Measurements from ENCODE around the gene IL5RA.

Gene IL5RA

DNA sequence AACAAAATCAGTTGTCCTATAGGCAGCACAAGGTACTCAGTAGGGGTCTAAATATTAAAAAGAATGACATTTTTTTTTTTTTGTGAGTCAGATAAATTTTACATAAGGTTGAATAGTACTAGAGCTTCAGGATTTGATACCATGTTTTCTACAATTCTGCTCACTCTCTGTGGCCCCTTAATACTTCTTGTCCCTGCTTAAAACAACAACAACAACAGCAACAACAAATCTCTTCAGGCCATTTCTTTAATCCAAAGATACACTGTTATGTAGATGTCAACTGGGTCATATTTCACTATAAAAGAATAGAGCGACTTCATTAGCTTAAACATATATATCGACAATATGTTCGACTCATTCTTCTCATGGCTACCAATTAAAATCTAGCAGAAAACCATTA lies 3.0 kb downstream of the IL5RA start:
- no peak for DNase-seq

GRCh38 chr3:3105815-3106214 lies 4.4 kb downstream of the IL5RA start:
- DNase-seq = no peak

DNA sequence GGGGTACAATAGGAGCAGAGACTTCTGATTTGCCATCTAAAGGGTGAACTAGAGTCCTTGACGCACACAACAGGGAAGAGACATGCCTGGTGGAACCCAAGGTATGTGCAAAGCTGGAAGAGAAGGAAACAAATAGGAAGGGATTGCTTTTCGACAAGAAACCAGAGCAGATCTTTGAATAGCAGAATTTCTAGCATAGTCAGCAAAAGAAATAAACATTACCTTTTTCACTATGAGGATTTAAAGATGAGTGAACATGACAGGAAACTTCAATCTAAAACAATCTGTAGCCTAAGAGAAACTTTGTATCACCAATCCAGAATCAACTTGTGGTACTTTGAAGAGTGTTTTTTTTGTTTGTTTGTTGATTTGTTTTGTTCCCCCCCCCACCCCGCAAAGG lies 4.9 kb downstream of the IL5RA start:
- DNase-seq = no peak

- no peak for DNase-seq
Measured at GRCh38 chr3:3102751-3103150, 7.4 kb downstream of the IL5RA start.

GRCh38 chr3:3101660-3102458 lies 8.3 kb downstream of the IL5RA start:
- no peak for DNase-seq

- no peak for DNase-seq
Measured at GRCh38 chr3:3097958-3098357, 12.2 kb downstream of the IL5RA start.

DNA sequence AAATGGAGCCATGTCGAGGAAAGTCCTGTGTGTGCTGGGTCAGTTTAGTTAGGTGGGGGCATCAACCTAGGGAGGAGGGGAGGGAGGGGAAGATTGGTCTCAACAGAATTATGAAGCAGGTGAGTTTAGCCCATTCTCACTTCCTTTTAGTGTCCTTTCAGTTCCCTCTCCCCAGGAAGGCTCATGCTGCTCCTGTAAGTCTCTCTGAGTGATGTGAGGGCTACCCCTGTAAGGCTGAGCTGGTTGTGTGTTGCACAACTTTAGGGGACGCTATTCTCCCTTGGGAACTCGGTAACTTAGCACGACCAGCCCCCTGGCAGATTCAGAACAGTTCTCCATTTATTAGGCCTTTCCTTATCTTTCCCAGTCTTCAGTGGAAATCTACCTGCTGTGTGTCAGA lies 21.2 kb downstream of the IL5RA start:
- DNase-seq = no peak

GRCh38 chr3:3087716-3088465 lies 22.3 kb downstream of the IL5RA start:
- no peak for DNase-seq

DNA sequence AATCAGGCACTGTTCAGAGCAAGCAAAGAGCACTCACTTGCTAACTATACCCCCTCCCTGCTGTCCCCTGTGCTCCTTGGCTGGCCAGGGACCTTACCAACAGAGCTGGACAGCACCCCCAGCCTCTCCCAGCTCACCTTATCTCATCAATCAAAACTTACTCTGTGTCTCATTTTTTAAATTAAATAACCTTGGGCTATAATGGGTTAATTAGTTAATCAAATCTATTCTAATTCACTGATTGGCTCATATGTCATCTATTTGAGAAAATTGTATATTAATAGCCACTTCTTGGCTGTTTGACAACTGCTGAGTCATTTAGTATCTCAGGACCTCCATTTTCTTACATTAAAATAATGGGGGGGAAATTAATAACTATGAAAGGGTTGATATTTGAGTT lies 22.9 kb downstream of the IL5RA start:
- DNase-seq = no peak

- no peak for DNase-seq
Measured at GRCh38 chr3:3086239-3086638, 23.9 kb downstream of the IL5RA start.

GRCh38 chr3:3085782-3086181 lies 24.4 kb downstream of the IL5RA start:
- no peak for DNase-seq

GRCh38 chr3:3084890-3085289 lies 25.3 kb downstream of the IL5RA start:
- no peak for DNase-seq

DNA sequence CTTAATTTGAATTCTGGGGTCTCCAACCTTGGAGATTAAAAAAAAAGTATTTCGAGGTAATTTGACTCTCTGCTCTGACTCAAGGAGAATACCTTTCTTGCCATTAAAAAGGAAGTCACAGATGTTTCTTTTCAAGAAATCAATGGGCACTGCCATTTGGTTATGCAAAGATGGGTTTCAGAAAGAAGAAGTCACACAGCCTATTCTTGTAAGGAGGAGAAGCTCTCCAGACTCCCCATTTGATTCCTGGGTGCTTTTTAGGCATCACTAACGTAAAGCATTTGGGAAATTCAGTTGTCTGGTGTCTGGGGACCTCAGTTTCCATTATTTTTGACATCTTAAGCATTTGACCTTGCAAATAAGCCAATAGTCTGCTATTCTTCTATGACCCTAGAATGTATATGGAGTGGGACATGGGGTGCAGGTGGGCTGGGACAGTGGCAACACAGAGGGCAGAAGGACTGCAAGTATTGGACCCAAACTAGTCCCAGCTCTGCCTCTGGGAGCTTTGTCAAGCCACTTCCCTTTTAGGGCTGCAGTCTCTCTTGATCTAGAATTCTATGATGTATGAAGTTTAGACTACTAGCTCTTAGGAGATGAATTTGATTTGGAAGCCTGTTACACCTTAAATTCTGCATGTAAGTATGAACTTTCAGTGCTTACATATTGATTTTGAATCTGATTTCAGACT lies 27.8 kb downstream of the IL5RA start:
- no peak for DNase-seq

- DNase-seq = no peak
Measured at GRCh38 chr3:3081381-3082233, 28.6 kb downstream of the IL5RA start.

DNA sequence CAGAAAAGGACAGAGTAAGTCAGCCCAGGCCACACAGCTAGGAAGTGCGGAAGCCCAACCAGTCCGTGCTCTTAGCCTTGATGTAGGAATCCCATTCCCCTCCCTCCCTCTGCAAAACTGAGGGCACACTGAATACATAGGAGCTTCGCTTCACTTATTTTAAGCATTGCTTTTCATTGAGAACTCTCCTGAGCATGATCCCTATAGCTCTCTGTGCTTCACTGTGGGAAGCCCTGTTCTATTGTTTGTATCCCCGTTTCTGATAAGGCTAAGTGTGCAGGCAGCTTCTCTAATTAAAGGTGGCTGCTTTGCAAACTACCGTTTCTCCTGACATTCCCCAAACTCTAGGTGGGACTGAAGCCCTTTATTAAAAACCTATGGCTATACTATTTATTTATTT lies 29.9 kb downstream of the IL5RA start:
- no peak for DNase-seq

- no peak for DNase-seq
Measured at GRCh38 chr3:3074551-3075257, 35.5 kb downstream of the IL5RA start.

- no peak for DNase-seq
Measured at GRCh38 chr3:3071136-3071535, 39.0 kb downstream of the IL5RA start.

DNA sequence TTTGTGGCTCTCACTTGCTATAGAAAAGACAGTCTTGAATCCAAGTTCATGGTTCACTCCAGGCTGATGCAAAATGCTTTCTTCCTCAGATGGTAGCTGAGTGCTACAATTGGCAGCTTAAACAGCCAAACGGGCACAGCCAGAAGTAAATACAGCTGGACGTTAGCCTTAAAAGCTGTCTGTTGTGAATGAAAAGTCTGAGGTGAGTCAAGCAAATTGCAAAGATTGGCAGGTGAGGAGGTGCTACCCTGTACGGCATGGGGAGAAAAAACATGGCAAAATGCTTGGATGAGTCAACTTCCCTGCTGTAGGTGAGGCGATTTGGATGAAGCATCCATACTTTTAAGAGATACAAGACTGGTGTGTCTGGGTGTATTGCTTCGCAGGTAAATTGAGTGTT lies 40.5 kb downstream of the IL5RA start:
- DNase-seq = no peak

DNA sequence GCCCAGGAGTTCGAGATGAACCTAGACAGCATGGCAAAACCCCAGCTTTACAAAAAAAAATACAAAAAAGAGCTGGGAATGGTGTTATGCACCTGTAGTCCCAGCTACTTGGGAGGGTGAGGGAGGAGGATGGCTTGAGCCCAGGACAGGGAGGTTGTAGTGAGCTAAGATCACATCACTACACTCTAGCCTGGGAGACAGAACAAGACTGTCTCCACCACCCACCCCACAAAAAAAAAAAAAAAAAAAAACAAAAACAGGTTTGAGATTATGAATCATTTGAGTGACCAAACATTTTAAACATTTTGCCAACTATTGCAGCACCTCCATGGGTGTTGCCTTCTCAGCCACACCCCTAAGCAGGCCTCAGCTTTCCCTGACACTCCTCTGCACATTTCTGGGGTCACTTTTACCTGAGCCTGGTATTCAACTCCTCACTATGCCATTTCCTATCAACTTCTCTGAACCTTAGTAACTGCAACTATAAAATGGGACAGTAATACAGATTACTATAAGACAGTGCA lies 41.8 kb downstream of the IL5RA start:
- DNase-seq = no peak

DNA sequence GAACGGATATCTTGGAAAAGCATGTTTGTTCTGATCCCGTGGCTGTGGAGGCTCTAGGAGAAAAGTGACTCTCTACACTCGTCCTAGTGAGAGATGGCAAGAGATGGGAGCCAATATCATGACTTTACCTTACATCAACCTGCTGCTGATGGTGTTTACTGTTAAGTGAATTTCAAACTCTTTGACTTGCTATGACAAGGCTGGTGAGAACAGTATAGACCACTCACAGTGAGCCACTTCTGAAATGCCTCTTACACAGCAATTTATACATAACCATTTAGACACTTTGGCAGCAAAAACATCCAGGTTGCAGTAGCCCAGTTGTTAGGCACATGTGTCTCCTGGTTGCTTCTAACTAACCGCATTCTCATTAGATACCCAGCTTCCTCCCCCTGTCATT lies 43.3 kb downstream of the IL5RA start:
- no peak for DNase-seq

DNA sequence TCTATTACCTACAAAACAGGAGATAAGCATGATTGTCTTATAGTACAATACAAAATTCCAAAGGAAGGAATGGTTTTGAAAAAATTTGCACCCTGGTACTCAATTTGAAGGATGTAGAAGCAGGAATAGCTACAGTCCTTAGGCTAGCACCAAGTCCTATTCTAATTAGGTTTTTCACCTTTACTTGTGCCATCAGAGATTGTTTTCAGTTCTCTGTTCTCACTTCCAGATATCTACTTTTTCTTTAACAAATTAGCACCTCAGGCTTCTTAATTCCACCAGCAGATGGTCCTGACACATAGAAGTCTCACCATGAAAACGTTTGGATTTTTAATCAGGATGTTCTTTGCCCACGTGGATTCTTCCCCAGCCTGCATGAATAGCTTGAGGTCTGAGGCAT lies 43.8 kb downstream of the IL5RA start:
- DNase-seq = no peak

DNA sequence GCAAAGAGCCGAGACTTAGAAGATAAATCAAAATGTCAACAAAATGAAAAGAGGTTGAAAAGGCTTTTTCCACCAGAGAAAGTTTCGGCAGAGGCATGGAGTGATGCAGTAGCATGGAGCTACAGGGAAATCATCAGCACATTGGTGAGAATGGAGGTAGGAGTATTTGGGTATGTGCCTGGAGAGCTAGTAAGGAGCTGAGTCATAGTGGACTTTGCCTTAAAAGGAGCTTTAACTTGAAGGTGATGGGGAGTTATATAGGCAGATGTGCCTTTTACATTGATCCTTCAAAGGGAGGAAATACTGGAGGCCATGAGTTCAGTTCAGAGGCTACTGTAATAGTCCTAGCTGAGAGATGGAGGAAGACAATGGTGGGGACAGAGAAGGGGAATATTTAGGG lies 44.3 kb downstream of the IL5RA start:
- DNase-seq = no peak

Data from NCI-H1436 treated with DMSO at 0.1 percent for 48 hours (cell line).